ENCODE measurements around the gene MTF2.

Gene MTF2

DNA sequence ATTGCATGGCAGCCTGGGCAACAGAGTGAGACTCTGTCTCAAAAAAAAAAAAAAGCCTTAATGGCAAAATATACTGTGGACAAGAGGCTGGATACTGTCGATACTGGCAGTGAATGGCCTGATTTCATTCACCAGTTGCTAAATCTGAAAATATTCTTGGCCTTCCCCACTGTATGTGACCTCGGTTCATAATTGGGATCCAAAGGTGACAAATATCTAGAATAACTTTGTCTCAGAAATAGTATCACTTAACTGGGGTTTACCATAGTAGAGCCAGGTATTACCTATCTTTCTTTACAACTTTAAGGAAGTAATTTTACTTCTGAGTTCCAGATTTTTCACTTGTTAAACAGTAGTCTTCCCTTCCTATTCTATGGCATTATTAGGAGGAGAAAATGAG lies 8.4 kb downstream of the MTF2 start:
- DNase-seq: no peak

DNA sequence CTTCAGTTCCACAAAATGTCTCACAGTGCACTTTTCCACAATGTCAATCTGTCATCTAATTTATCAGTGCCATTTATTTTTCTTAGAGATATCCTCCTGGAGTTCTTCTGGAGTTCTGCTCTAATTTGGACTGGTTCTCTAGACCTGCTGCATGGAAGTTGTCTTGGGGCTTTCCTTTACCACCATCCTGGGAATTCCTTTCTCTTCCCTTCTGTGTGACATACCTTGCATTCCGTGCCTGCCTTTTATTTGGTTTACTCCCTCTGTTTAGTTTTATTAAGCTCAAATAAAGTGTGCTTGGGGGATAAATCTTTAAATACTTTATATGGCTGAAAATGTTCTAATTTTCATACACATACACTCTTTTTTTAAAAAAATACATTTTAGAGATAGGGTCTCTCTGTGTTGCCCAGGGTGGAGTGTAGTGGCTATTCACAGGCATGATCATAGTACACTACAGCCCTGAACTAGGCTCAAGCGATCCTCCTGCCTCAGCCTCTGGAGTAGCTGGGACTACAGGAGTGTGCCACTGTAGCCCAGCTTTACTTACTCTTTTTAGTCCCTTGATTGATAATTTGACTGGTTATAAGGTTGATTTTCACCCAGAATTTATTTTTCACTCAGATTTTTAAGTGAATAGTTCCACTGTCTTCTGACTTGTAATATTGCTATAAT lies 14.4 kb downstream of the MTF2 start:
- no peak for DNase-seq

GRCh38 chr1:93095804-93096585 lies 16.9 kb downstream of the MTF2 start:
- no peak for DNase-seq

GRCh38 chr1:93102142-93102541 lies 23.1 kb downstream of the MTF2 start:
- no peak for DNase-seq

DNA sequence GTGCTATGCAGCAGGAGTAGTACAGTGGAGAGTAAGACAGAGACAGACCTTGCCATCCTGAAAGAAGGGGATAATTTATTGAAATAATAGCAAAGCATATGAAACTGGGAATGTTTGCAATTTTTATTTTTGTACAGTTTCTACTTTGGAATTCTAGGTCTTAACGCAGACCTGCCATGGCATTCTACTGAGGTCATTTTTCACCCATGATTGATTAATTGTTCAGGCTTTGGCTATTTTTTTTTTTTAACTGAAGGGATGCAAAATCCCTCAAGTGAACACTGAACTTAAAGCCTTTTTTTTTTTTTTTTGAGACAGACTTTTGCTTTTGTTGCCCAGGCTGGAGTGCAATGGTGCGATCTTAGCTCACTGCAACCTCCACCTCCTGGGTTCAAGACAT lies 27.1 kb downstream of the MTF2 start:
- no peak for DNase-seq

DNA sequence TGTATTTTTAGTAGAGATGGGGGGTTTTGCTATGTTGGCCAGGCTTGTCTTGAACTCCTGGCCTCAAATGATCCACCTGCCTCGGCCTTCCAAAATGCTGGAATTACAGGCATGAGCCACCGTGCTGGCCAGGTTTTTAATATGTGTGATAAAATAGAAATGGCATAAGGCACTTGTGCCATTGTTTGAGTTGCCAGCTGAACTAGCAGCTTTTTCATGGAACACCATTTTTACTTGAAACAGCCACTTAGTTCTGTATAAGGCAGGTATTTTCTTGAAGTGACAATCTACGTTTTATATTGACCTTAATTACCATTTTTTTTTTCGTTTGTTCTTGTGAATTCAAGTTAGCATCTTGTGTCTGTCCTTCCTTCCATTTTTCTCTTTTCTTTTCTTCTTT lies 28.3 kb downstream of the MTF2 start:
- no peak for DNase-seq

- DNase-seq: no peak
These were observed 29.3 kb downstream of the MTF2 start for GRCh38 chr1:93108335-93108734.

GRCh38 chr1:93109578-93109977 lies 30.5 kb downstream of the MTF2 start:
- no peak for DNase-seq

DNA sequence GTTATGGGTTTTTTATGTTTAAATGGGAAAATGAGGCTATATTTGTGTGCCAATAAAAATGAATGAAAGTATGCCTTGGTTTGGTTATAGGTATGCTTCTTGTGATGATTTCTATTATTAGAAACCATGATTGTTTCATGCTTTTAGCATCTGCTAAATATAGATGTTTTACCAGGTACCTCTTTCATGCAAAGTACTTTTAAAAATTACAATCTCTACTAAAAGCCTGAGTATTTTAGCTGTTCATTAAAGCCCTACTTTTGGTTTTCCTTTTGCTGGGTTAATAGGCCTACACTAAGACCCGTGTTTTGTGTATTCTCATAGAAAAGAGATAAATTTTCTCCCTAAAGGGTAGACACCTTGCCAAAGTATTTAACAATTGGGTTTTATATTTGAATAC lies 32.0 kb downstream of the MTF2 start:
- DNase-seq: no peak

DNA sequence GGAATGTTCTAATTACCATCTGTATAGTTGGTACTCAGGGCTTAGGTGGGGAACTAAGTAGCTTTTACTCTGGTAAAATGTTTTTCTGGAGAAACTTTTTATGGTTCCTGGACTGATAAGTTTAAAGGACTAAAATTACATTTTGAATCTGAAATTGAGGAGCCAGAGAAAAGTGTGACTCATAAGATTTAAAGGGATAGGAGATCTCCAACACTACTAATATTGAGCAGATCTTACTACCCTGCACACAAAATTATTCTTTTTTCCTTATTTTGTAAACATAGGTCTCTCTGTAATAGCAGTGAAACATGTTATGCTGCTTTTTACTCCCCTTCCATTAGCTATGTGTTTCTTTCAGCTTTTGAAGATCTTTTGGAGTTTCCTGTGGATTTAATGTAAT lies 32.5 kb downstream of the MTF2 start:
- no peak for DNase-seq

GRCh38 chr1:93113127-93113526 lies 34.0 kb downstream of the MTF2 start:
- no peak for DNase-seq

GRCh38 chr1:93114391-93114790 lies 35.3 kb downstream of the MTF2 start:
- no peak for DNase-seq

DNA sequence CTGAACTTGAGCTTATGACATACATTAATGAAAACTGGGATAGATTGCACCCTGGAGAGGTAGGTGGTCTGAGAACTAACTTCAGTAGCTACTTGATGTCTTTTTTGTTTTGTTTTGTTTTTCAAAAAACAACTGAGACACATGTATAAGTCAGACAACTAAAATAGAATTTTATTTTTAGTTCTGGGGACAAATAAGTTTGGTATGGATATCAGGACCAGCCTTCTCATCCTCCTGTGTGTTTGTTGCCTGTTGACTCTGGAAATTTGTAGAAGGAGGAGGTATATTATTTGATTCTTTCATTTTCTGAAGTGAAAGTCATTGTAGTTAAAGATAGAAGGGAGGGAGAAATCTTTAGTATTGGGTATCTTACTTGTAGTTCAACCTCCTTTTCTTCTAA lies 41.5 kb downstream of the MTF2 start:
- no peak for DNase-seq

GRCh38 chr1:93123201-93123783 lies 44.2 kb downstream of the MTF2 start:
- DNase-seq: no peak

DNA sequence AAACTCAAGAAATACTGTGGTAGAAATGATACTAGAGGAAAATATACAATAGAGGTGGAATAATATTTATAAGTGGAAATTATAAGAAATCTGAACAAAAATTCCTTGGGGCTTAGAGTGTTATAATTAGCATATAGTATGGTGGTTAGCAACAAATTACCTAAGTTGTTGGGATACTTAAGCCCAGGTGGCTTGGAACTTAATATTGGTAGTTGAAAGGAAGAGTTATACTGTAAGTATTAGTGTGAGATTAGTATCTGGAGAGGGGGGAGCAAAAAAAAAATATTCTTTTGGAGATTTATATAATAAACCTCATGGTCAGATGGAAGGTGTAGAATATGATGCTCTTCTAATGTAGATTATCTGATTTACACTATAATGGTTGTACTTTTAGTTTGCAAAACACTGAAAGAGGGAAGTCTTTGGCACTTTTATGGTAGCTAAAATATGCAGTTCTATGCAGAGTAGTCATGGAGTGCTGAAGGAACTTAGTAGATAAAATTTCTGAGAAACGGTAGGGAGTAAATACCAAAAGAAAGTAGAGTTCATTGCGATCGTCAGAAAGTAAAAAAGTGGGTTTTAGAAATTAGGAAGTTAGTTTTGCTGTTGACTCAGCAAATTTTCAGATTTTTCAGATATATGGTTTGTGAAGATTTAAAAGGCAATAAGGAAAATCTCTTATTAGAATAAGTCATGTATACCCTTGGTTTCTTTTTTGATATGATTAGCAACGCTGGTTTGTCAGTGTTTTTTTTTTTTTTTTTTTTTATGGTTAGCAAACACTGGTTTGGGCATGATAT lies 45.7 kb downstream of the MTF2 start:
- no peak for DNase-seq

GRCh38 chr1:93129507-93130099 lies 50.5 kb downstream of the MTF2 start:
- no peak for DNase-seq

- no peak for DNase-seq
These were observed 53.6 kb downstream of the MTF2 start for GRCh38 chr1:93132638-93133037.

DNA sequence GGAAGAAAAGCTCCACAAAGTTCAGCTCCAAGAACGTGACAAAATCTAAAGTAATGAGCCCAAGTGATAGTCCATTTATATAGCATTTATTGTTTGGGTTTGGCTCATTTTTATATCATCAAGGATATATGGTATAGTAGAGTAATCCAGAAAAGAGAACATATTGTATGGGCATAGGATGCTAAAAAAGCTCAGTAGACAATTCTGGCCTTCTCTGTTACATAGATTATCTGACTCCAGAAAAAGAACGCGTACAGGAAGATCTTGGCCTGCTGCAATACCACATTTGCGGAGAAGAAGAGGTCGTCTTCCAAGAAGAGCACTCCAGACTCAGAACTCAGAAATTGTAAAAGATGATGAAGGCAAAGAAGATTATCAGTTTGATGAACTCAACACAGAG lies 57.4 kb downstream of the MTF2 start:
- no peak for DNase-seq

- no peak for DNase-seq
These were observed 58.7 kb downstream of the MTF2 start for GRCh38 chr1:93137604-93138292.

DNA sequence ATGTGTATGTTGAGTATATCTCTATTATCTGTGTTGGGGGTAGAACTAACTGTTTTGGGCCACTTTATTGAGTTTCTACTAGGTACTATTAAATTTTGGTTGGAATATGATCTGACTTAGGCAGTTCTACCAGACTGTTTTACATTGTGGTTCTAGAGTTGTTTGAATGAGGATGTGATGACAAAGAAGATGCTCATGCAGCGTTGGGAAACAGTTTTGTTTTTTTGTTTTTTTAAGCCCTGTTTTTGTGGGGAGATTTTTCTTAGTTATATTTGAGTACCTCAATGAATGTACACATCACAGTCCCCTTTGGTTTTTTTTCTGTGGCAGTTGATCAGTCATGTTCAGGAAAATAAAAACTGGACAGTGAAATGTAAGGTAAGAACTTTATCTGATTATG lies 61.0 kb downstream of the MTF2 start:
- no peak for DNase-seq

GRCh38 chr1:93142161-93142560 lies 63.1 kb downstream of the MTF2 start:
- no peak for DNase-seq

- DNase-seq: no peak
These were observed 64.1 kb downstream of the MTF2 start for GRCh38 chr1:93143136-93143535.

Data from activated CD4-positive, alpha-beta T cell treated with anti-CD3 and anti-CD28 coated beads, Interleukin-2, amount 50 U/mL, for 4 hours (primary cell).